IMR-90 (cell line): ENCODE measurements around the gene EHBP1. TPM values are rescaled to one million over a fixed set of nuclear protein-coding genes. Genes with fewer than 3 reads are reported as not detected.

ENCODE experiments used
- ATAC-seq: fragments of 200-7000 bp; cut with Tn5 transposase; 2 replicates; pipeline ENCODE4 v1.9.1; 2020; ENCODE audit warnings: low read depth, mild to moderate bottlenecking, moderate library complexity
- BruUV-seq: library from RNA; stranded (reverse); fragments of 400-500 nt; replicated peaks from 2 replicates; lab custom pipeline; 2021; lab: Mats Ljungman, UMichigan
- CTCF ChIA-PET: fragments of 300-600 bp; formaldehyde crosslinking; extraction: SDS; loops from one replicate; lab custom pipeline; 2021; ENCODE audit warnings: antibody characterized with exemption; lab: Yijun Ruan, JAX
- POLR2A ChIA-PET: fragments of 300-600 bp; sonication (Branson Sonifier 250); formaldehyde crosslinking; loops from one replicate; lab custom pipeline; 2022; ENCODE audit warnings: antibody characterized with exemption; ENCODE audit not compliant: unreplicated experiment; lab: Charles Lee
- DNase-seq: peaks from one replicate; pipeline ENCODE4 v3.0.0; 2013
- H2AFZ ChIP-seq: replicated peaks from 2 replicates; pipeline ENCODE3; 2013; ENCODE audit warnings: low read length, mild to moderate bottlenecking; ENCODE audit not compliant: poor library complexity
- H2AK5ac ChIP-seq: 2 replicates; pipeline ENCODE4 v1.6.1; 2013; ENCODE audit warnings: low read depth, low read length, inconsistent platforms
- H2AK9ac ChIP-seq: replicated peaks from 2 replicates; pipeline ENCODE3; 2013; ENCODE audit warnings: mild to moderate bottlenecking, low read depth, low read length, moderate library complexity; ENCODE audit not compliant: poor library complexity
- H2BK120ac ChIP-seq: 2 replicates; pipeline ENCODE4 v1.6.1; 2013; ENCODE audit warnings: low read depth, low read length, inconsistent platforms
- H2BK15ac ChIP-seq: 3 replicates; pipeline ENCODE4 v1.6.1; 2013; ENCODE audit warnings: low read depth, low read length, inconsistent platforms
- H2BK20ac ChIP-seq: 2 replicates; pipeline ENCODE4 v1.6.1; 2013; ENCODE audit warnings: low read depth, mild to moderate bottlenecking, inconsistent platforms, low read length, moderate library complexity
- H2BK5ac ChIP-seq: 2 replicates; pipeline ENCODE4 v1.6.1; 2013; ENCODE audit warnings: mild to moderate bottlenecking, low read depth, low read length, inconsistent platforms; ENCODE audit not compliant: poor library complexity, severe bottlenecking
- H3K14ac ChIP-seq: replicated peaks from 2 replicates; pipeline ENCODE4 v1.6.1; 2013; ENCODE audit warnings: low read depth, low read length, inconsistent platforms
- H3K18ac ChIP-seq: 2 replicates; pipeline ENCODE4 v1.6.1; 2013; ENCODE audit warnings: low read depth, low read length, control low read depth
- H3K23ac ChIP-seq: 2 replicates; pipeline ENCODE4 v1.6.1; 2013; ENCODE audit warnings: low read depth, low read length, inconsistent platforms
- H3K27ac ChIP-seq: 2 replicates; pipeline ENCODE4 v1.5.1; 2013; ENCODE audit warnings: mild to moderate bottlenecking, control low read depth, low read length; ENCODE audit not compliant: insufficient read depth
- H3K27me3 ChIP-seq: 2 replicates; pipeline ENCODE4 v1.6.1; 2013; ENCODE audit warnings: low read length; ENCODE audit not compliant: control insufficient read depth, insufficient read depth
- H3K36me3 ChIP-seq: 2 replicates; pipeline ENCODE4 v1.6.1; 2013; ENCODE audit warnings: low read length, mixed read lengths; ENCODE audit not compliant: control insufficient read depth, insufficient read depth
- H3K4ac ChIP-seq: 2 replicates; pipeline ENCODE4 v1.6.1; 2013; ENCODE audit warnings: low read depth, low read length, inconsistent platforms
- H3K4me1 ChIP-seq: 2 replicates; pipeline ENCODE4 v1.6.1; 2013; ENCODE audit warnings: low read length, mixed read lengths; ENCODE audit not compliant: control insufficient read depth, insufficient read depth
- H3K4me2 ChIP-seq: 2 replicates; pipeline ENCODE4 v1.6.1; 2013; ENCODE audit warnings: low read depth, mild to moderate bottlenecking, control low read depth, low read length, moderate library complexity
- H3K4me3 ChIP-seq: 2 replicates; pipeline ENCODE4 v1.5.1; 2013; ENCODE audit warnings: low read depth, mild to moderate bottlenecking, control low read depth, low read length, moderate library complexity; ENCODE audit not compliant: insufficient read depth
- H3K56ac ChIP-seq: 2 replicates; pipeline ENCODE4 v1.6.1; 2013; ENCODE audit warnings: low read length, inconsistent platforms; ENCODE audit not compliant: insufficient read depth; ENCODE audit errors: extremely low read depth
- H3K79me1 ChIP-seq, 2 experiments: 2 replicates each; pipeline ENCODE4 v1.6.1; 2013; ENCODE audit warnings: low read length in 2 of 2, inconsistent platforms in 1 of 2, low read depth in 1 of 2
- H3K9ac ChIP-seq: 2 replicates; pipeline ENCODE4 v1.6.1; 2013; ENCODE audit warnings: low read depth, low read length, control low read depth
- H3K9me1 ChIP-seq: 2 replicates; pipeline ENCODE4 v1.6.1; 2013; ENCODE audit warnings: low read length, inconsistent platforms; ENCODE audit not compliant: insufficient read depth
- H3K9me3 ChIP-seq: 2 replicates; pipeline ENCODE4 v1.6.1; 2013; ENCODE audit warnings: low read length; ENCODE audit not compliant: control insufficient read depth, insufficient read depth
- H4K20me1 ChIP-seq: 2 replicates; pipeline ENCODE4 v1.6.1; 2013; ENCODE audit warnings: low read length, inconsistent platforms; ENCODE audit not compliant: insufficient read depth
- H4K5ac ChIP-seq: 2 replicates; pipeline ENCODE4 v1.6.1; 2013; ENCODE audit warnings: mild to moderate bottlenecking, low read depth, low read length, control low read depth
- H4K8ac ChIP-seq, 2 experiments: 2 replicates each; pipeline ENCODE4 v1.6.1; 2013; ENCODE audit warnings: low read depth in 2 of 2, low read length in 2 of 2, control low read depth in 1 of 2, inconsistent platforms in 1 of 2
- H4K91ac ChIP-seq: 2 replicates; pipeline ENCODE4 v1.6.1; 2013; ENCODE audit warnings: low read depth, low read length, inconsistent platforms; ENCODE audit not compliant: insufficient read depth
- BHLHE40 ChIP-seq: fragments of 150-350 bp; IDR thresholded peaks from 2 replicates; pipeline ENCODE4 v1.6.1; 2016; ENCODE audit warnings: mild to moderate bottlenecking, low read depth, low read length
- MAZ ChIP-seq: IDR thresholded peaks from 2 replicates; pipeline ENCODE4 v1.6.1; 2012; ENCODE audit warnings: low read depth, mild to moderate bottlenecking, low read length, improper control_type of control experiment, moderate library complexity, borderline replicate concordance
- POLR2A ChIP-seq: IDR thresholded peaks from 2 replicates; pipeline ENCODE4 v1.6.1; 2012; ENCODE audit warnings: mild to moderate bottlenecking, low read depth, low read length
- dilution Hi-C: fragments of 300-500 bp; cut with HindIII; formaldehyde crosslinking; loops from one replicate; pipeline ENCODE4 v1.14.3; 2018; ENCODE audit warnings: low sequenced_read_pairs; ENCODE audit not compliant: unreplicated experiment
- in situ Hi-C: fragments of 300-500 bp; cut with MboI; formaldehyde crosslinking; loops from 3 replicates; pipeline ENCODE4 v1.14.3; 2019; ENCODE audit warnings: low sequenced_read_pairs, inconsistent platforms, mixed read lengths
- intact Hi-C: fragments of 100-400 bp; cut with micrococcal nuclease; formaldehyde crosslinking; loops from 2 replicates; pipeline ENCODE4 v1.10.0; 2022
- polyA plus RNA-seq, 3 experiments: library from polyadenylated mRNA; depleted of rRNA; stranded (reverse); fragments of >200 nt; gene quantifications; 2 replicates each; pipeline ENCODE4 v1.2.3, GENCODE V29; 2012; ENCODE audit warnings: low replicate concordance in 1 of 3
- total RNA-seq: library from RNA; depleted of rRNA; stranded (reverse); fragments of >200 nt; gene quantifications from 2 replicates; pipeline ENCODE4 v1.2.3, GENCODE V29; 2012
- TF ChIP-seq, protein P1 (sequence below): fragments of 150-350 bp; IDR thresholded peaks from 2 replicates; pipeline ENCODE4 v1.6.1; 2017; ENCODE audit warnings: mild to moderate bottlenecking, antibody characterized with exemption, low read length, low read depth
- TF ChIP-seq, protein P2 (sequence below): conservative IDR thresholded peaks from 2 replicates; pipeline ENCODE4 v1.5.1; 2012; ENCODE audit warnings: mild to moderate bottlenecking, low read depth, low read length, improper control_type of control experiment

Gene EHBP1
- total and polyA plus RNA-seq, 2 of the 4 experiments (the other 2 are of a cell fraction): 28.3 to 44.4 TPM

DNA sequence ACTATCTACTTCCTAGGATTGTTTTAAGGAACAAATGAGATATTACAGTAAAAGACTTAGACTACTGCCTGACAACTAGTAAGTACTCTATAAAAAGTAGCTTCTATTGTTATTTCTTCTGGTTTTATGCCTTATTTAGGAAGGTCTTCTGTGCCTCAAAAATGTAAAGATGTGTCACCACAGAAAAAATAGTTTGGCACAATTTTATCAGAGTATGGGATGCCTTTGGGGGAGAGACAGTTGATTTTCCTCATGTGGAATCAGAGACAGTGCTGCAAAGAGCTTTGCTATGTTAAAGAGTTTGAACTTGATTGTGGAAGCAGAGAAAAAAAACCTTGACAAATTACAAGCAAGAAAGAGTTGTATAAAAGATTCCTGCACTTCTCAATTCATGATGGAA lies 98.4 kb downstream of the EHBP1 start:
- DNase-seq (no peak), ATAC-seq (no peak)
- H3K18ac ChIP-seq: no peak overlapping the region
- no peak overlapping the region for H3K9ac ChIP-seq
- no peak overlapping the region for H2BK20ac ChIP-seq
- no peak overlapping the region for H2AK9ac ChIP-seq
- in situ Hi-C loops (no loop called here), intact Hi-C loops (no loop called here), dilution Hi-C loops (no loop called here)
- no peak overlapping the region for H2BK15ac ChIP-seq
- no peaks in the 10 kb centered on the region for H3K27me3 ChIP-seq
- no peak overlapping the region for H4K5ac ChIP-seq
- no peak overlapping the region for H2AK5ac ChIP-seq
- no peak overlapping the region for H2BK5ac ChIP-seq
- no peaks in the 10 kb centered on the region for H4K20me1 ChIP-seq
- no peak overlapping the region for H3K56ac ChIP-seq
- H3K14ac ChIP-seq: no peak overlapping the region
- H3K27ac ChIP-seq: no peak overlapping the region
- H4K91ac ChIP-seq: no peak overlapping the region
- ChIA-PET POLR2A (no interaction called here), CTCF (interaction anchor here (0.5 kb wide), 1 partner anchor 1056 kb away, joined by 3 read pairs; no protein-coding TSS in a partner anchor)
- H3K79me1 ChIP-seq: peaks cover 21 to 25% of the 10 kb centered on the region in 2 experiments; a peak in 3 of 4 replicates
- no peak overlapping the region for H3K4me3 ChIP-seq
- no peak overlapping the region for H2BK120ac ChIP-seq
- no peaks in the 10 kb centered on the region for H3K4me1 ChIP-seq
- no peak overlapping the region for H4K8ac ChIP-seq
- no peak overlapping the region for H3K4ac ChIP-seq
- no TSS peak for BruUV-seq
- 0 out of 2 replicates have a peak, but pooled peaks cover 1% of the 10 kb centered on the region for H3K36me3 ChIP-seq
- H3K23ac ChIP-seq: no peak overlapping the region
- no peak overlapping the region for H2AFZ ChIP-seq
- no peaks in the 10 kb centered on the region for H3K9me1 ChIP-seq
- H3K9me3 ChIP-seq: peaks cover 5% of the 10 kb centered on the region; the same call in 1 of the 2 replicates
- TF ChIP-seq, protein P1, sequence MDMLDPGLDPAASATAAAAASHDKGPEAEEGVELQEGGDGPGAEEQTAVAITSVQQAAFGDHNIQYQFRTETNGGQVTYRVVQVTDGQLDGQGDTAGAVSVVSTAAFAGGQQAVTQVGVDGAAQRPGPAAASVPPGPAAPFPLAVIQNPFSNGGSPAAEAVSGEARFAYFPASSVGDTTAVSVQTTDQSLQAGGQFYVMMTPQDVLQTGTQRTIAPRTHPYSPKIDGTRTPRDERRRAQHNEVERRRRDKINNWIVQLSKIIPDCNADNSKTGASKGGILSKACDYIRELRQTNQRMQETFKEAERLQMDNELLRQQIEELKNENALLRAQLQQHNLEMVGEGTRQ: no peak
- TF ChIP-seq MAZ: no peak
- TF ChIP-seq, protein P2, sequence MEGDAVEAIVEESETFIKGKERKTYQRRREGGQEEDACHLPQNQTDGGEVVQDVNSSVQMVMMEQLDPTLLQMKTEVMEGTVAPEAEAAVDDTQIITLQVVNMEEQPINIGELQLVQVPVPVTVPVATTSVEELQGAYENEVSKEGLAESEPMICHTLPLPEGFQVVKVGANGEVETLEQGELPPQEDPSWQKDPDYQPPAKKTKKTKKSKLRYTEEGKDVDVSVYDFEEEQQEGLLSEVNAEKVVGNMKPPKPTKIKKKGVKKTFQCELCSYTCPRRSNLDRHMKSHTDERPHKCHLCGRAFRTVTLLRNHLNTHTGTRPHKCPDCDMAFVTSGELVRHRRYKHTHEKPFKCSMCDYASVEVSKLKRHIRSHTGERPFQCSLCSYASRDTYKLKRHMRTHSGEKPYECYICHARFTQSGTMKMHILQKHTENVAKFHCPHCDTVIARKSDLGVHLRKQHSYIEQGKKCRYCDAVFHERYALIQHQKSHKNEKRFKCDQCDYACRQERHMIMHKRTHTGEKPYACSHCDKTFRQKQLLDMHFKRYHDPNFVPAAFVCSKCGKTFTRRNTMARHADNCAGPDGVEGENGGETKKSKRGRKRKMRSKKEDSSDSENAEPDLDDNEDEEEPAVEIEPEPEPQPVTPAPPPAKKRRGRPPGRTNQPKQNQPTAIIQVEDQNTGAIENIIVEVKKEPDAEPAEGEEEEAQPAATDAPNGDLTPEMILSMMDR: no peak
- TF ChIP-seq POLR2A: no peak
- TF ChIP-seq BHLHE40: no peak
- no peak overlapping the region for H3K4me2 ChIP-seq
